Retina (tissue), 1 donor: ENCODE measurements around the gene JSRP1.
A peak's percentile ranks its signal among the peaks of the same experiment; 100 is the strongest.

Experiments used
- DNase-seq: peaks from one replicate; pipeline ENCODE4 v3.0.0-alpha.2; 2016

JSRP1 gene

DNA sequence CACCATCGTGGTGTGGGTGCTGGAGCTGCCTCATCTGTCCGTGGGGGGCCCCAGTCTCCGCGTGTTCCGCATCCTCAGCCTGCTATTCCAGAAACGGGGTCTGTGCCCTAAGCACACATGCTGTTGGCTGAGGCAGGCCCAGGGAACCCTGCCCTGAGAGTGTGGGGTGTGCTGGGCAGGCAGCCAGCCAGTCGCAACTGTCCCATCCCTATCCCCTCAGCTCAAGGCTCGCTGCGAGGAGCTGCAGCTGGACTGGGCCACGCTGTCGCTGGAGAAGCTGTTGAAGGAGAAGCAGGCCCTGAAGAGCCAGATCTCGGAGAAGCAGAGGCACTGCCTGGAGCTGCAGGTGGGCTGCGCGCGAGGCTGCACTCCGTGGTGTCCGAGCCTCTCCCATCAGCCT lies 42.0 kb downstream of the JSRP1 start:
- no peak for DNase-seq

DNA sequence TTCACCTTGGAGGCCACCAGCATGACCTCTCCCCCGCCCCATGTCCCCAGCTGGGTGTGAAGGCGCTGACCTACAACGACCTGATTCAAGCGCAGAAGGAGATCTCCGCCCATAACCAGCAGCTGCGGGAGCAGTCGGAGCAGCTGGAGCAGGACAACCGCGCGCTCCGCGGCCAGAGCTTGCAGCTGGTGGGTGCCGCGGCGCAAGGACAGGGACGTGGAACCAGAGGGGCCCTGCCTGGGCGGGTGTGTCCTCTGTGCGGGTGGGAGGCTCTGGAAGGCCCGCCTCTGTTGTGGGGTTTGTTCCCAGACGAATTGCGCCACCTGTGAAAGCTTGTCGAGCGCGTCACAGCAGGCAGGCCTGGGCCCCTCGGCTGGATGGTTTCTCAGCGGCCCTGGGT lies 42.4 kb downstream of the JSRP1 start:
- DNase-seq = peak; percentile 45

DNA sequence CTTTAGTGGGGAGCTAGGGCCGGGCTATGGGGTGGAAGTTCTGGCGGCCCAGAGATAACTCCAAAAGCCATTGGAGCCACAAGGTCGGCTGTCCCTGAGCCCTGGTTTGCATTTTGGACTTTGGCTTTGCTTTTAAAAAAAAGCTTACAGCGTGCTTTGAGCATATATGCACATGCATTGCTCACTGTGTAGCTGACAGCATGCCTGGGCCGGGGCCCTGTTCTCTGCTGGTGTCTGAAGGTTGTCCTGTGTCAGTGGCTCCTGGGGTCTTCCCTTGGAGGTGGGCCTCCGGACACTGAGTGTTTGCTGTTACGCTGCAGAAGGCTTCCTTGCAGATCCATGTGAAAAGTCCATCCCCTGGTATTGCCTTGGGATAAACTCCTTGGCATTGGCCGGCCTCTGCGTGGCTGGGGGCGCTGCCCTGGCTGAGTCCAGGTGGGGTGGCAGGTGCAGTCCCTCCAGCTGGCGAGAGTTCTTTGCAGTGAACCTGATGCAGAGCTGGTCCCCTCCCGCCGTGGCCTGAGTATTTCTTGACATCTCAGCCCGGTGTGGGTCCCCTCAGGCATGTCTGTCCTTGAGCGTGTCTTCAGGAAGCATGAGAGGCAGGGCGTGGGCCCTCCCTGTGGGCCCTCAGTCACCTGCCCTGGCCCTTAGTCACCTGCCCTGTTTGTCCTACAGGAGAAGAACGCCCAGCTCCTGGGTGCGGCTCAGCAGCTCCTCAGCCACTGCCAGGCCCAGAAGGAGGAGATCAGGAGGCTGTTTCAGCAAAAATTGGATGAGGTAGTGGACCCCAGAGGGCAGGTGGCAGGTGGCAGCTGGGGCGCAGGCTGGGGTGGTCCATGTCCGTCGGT lies 43.1 kb downstream of the JSRP1 start:
- DNase-seq = no peak

DNA sequence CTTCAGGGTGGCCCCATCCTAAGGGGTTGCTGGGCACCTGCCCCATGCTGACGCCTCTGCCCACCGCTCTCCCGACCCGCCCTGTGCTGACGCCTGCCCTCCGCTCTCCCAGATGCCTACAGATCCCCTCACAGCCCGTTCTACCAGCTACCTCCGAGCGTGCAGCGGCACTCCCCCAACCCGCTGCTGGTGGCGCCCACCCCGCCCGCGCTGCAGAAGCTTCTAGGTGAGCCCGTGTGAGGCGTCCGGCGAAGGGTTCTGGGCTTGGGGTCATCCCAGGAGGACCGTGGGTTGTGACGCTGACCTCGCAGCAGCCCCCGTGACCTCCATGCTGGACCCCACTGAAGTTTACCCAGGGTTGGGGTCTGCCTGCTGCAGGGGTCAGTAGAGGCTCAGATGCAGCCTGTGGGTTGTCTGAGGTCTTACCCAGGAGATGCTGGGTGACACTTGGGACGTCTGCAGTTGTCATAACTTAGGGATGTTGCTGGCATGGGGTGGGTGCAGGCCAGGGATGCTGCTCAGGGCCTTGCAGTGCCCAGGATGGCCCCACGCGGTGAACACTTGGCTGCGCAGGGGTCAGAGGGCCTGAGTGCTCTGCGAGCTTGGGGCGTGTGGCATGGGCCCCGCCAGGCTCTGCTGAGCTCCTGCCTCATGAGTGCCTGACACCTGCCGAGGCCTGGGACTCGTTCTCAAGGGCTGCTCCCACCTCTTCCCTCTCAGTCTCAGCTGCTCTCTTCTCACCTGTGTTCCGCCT lies 45.1 kb downstream of the JSRP1 start:
- DNase-seq = no peak

DNA sequence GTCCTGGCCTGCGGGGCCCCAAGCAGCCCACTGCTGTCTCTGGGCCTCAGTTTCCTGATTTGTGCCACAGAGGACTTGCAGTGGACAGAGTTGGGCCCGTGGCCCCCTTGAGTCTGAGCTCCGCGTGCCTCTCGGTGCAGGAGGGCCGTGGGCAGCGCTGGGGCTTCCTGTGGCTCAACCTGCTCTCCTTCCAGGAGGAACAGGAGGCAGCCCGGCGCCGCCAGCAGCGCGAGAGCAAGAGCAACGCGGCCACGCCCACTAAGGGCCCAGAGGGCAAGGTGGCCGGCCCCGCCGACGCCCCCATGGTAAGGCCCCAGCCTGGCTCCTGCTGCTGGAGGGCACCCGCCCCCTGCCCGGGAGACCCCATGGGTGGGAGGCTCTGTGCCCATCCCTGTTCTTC lies 46.0 kb downstream of the JSRP1 start:
- no peak for DNase-seq

DNA sequence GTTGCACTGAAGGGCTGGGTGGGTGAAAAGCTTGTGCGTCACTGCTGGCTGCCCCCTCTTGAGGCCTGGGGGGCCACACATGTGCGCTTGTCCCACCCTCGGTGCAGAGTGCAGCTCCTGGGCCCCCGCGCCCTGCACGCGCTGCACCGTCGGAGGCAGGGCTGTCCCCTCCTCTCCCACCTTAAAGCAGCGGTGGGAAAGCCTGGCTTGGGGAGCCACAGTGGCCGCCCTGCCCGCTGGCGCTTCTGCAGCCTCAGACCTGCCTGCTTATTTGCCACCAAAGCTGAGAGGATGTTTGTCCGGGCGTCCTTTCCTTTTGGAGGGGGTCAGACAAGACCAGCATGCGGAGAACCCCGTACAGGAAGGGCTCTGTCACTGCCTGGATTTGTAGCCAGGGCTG lies 46.8 kb downstream of the JSRP1 start:
- DNase-seq = no peak

DNA sequence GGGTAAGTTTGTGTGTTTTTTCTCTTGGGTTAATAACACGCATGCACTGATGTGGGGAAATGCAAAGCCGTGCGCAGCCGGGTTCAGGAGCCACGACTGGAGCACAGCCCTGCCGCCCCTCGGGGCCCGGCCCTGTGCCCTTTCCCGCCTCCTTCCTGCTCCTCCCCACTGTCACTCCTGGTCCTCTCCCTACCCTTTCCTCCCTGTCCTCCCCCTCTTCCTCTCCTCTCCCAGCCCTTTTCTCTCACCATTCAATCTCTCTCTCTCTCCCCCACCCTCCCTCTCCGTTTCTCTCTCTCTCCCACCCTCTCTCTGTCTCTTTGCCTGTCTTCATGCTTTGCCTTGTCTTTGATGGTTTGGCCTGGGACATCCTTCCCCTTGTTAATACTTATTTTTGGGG lies 47.2 kb downstream of the JSRP1 start:
- no peak for DNase-seq

DNA sequence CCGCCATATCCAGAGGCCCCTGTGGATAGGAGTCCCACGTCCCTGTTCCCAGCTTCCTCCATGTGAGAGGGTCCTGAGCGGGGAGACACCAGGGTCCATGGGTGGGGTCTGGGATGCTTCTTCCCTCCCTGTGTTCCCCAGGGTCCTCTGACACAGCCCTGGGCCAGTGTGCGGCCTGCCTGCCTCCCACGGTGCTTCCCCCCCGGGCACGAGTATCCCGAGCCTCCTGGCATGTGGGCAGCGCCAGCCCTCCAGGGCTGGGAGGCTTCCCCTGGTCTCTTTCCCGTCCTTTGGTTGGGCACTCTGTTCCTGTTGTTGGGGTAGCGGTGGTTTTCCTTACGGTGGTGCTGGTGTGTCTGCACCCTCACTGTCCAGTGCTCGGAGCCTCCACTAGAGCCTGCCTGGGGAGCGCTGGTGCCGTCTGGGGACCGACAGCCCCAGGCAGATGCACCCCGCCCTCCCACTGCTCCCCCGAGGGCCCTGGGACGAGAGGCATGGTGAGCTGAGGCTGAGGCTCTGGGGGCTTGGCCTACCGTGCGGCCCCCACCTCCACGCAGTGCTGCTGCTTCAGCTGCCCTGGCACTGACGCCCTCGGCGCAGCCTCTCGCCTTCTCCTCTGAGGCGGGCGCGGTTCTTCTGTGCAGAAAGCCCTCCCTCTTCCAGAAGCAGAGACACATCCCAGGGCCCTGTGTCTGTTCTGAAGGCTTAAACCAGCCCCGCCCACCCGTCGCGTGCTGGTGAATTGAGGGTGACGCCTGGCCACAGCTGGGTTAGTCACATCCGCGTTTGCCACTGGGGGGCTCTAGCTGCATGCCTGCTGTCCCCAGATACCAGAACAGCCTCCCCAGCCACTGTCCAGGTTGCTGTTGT lies 48.0 kb downstream of the JSRP1 start:
- DNase-seq = no peak

DNA sequence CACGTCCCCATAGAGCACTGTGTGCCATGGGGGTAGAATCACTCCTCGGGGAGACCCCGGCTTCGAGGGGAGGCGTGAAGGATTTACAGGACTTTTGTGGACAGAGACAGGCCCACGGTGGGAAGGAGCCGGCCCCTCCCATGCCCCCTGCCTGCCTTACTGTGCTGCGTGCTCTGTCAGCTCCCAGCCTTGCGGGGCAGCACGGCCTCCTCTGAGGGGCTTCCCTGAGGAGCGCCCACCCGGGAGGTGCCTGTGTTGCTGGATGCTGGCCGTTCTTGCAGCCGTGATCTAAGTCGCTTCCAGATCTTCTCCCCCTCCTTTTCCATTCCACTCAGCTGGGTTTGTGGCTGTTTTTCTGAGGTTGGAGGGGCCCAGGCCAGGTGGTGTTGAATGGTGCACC lies 49.2 kb downstream of the JSRP1 start:
- DNase-seq = no peak

DNA sequence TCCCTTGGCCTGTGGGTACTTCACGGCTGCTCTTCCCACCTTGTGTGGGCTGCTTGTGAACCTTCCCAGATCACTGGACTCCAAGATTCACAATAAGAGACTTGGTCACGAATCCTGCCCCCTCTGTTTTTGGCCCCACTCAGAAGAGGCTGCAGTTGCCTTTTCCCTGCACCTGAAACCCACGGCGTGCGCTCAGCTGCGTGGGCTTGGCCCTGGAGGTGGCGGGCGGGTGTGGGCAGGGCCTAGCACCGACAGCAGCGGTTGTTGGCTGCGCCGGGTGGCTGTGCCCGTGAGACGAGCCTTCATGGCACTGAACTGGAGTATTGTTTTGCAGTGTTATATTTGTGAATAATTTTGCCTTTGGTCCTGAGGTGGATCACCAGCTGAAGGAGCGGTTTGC lies 53.9 kb downstream of the JSRP1 start:
- DNase-seq = no peak
